Measurements from ENCODE around the gene NPEPPS.

NPEPPS gene

GRCh38 chr17:47630614-47631013 is 99.7 kb downstream of the NPEPPS start:
- no peak for DNase-seq

GRCh38 chr17:47632991-47633390 is 102.1 kb downstream of the NPEPPS start:
- DNase-seq, result no peak

- DNase-seq, result no peak
Measured at GRCh38 chr17:47633996-47634395, 103.1 kb downstream of the NPEPPS start.

GRCh38 chr17:47634870-47635269 is 104.0 kb downstream of the NPEPPS start:
- no peak for DNase-seq

GRCh38 chr17:47635734-47636133 is 104.8 kb downstream of the NPEPPS start:
- DNase-seq, result no peak

GRCh38 chr17:47636273-47637030 is 105.5 kb downstream of the NPEPPS start:
- DNase-seq, result no peak

- DNase-seq, result no peak
Measured at GRCh38 chr17:47638903-47639302, 108.0 kb downstream of the NPEPPS start.

- DNase-seq, result no peak
Measured at GRCh38 chr17:47640076-47640475, 109.2 kb downstream of the NPEPPS start.

- DNase-seq, result no peak
Measured at GRCh38 chr17:47641202-47641601, 110.3 kb downstream of the NPEPPS start.

- DNase-seq, result no peak
Measured at GRCh38 chr17:47643116-47643515, 112.2 kb downstream of the NPEPPS start.

- no peak for DNase-seq
Measured at GRCh38 chr17:47644324-47644723, 113.4 kb downstream of the NPEPPS start.

GRCh38 chr17:47649153-47649971 is 118.5 kb downstream of the NPEPPS start, which contains the start of gene KPNB1:
Gene KPNB1 (plus strand): TSS chr17:47649919. CDS start chr17:47650245, 326 bp downstream.
- peak; percentile 100 for DNase-seq

- DNase-seq, result no peak
Measured at GRCh38 chr17:47649972-47650524, 119.1 kb downstream of the NPEPPS start.

GRCh38 chr17:47650525-47651522 is 119.9 kb downstream of the NPEPPS start:
- peak; percentile 80 for DNase-seq

- DNase-seq, result no peak
Measured at GRCh38 chr17:47651704-47652103, 120.8 kb downstream of the NPEPPS start.

GRCh38 chr17:47652570-47652969 is 121.7 kb downstream of the NPEPPS start:
- DNase-seq, result no peak

GRCh38 chr17:47653442-47653841 is 122.5 kb downstream of the NPEPPS start:
- no peak for DNase-seq

GRCh38 chr17:47654991-47655390 is 124.1 kb downstream of the NPEPPS start:
- no peak for DNase-seq

GRCh38 chr17:47660064-47660492 is 129.2 kb downstream of the NPEPPS start:
- no peak for DNase-seq

GRCh38 chr17:47663912-47664623 is 133.2 kb downstream of the NPEPPS start:
- DNase-seq, result peak; percentile 35

GRCh38 chr17:47664624-47664941 is 133.7 kb downstream of the NPEPPS start:
- no peak for DNase-seq

- DNase-seq, result no peak
Measured at GRCh38 chr17:47665655-47666054, 134.7 kb downstream of the NPEPPS start.

Measured in NCI-H2081 treated with DMSO at 0.1 percent for 48 hours (cell line).